Muscle of arm (tissue), 14 donors: Measurements from ENCODE around the gene MYH15. TPM values are rescaled to one million over a fixed set of nuclear protein-coding genes. Genes with fewer than 3 reads are reported as not detected.

Experiments
- DNase-seq: peaks from one replicate; pipeline ENCODE4 v3.0.0-alpha.2; 2013
- long read RNA-seq, 11 donors: transcript quantifications; one replicate each; lab custom pipeline, GENCODE V29; 2026
- polyA plus RNA-seq, 12 donors: library from polyadenylated mRNA; unstranded; fragments of 120-200 nt; gene quantifications; one replicate each; pipeline ENCODE4 v1.2.1, GENCODE V29; 2013; ENCODE audit not compliant: insufficient read length in 12 of 12

Gene MYH15
- polyA plus RNA-seq = under 1 TPM in 10 of 12 donors, not detected in 2; 0.30 to 0.73 (median 0.54) TPM
- long read RNA-seq, donor 1 = 0 reads
- long read RNA-seq, donor 2 = 0 reads
- long read RNA-seq, donor 3 = 0 reads
- long read RNA-seq, donor 4 = 0 reads
- long read RNA-seq, donor 5 = 0 reads
- long read RNA-seq, donor 6 = 0 reads
- long read RNA-seq, donor 7 = 0 reads
- long read RNA-seq, donor 8 = 0 reads
- long read RNA-seq, donor 9 = 0 reads
- long read RNA-seq, donor 10 = 0 reads
- long read RNA-seq, donor 11 = 0 reads

DNA sequence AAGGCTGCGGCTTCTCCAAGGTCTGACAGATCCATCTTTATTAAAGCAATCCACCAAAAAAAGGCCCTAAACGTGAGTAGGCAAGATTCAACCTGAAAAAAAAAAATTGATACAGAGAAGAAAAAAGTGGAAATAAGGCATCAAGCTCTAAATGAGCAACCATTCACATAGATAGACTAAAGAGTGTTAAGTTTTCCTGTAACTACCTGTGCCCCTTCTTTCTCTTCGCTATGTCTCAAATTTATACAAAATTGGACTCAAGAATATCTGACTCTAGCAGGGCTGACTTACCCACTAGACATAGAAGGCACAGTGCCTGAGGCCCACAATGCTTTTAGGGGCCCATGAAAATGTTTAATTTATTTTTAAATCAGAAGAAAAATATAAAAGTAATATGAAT is at the start of gene MYH15:
Gene MYH15, minus strand, starts transcription at position 101 of the 400 bp plus-strand sequence. Its CDS starts 66 bp downstream, at position 35.
- DNase-seq = no peak

- DNase-seq = no peak
Observed at GRCh38 chr3:108555966-108556581, 45.7 kb upstream of the MYH15 start.

GRCh38 chr3:108554913-108555571 is 44.6 kb upstream of the MYH15 start:
- DNase-seq = no peak

DNA sequence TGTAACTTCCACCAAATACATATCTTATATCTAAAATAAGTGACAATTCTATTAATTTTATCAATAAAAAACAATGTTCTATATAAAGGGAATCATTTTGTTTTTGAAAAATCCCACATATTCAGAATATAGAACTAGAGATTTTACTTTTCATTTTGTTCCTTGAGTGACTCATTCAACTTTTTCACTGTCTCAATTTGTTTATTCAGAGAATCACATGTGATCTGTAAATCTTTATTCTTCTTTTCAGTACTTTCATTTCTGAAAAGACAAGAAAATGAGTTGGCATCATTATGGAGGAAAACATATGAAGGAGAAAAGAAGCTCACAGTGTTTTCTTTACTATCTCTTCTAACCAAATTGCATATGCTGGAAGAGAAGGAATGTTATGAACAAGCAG is 43.8 kb upstream of the MYH15 start:
- DNase-seq = no peak

DNA sequence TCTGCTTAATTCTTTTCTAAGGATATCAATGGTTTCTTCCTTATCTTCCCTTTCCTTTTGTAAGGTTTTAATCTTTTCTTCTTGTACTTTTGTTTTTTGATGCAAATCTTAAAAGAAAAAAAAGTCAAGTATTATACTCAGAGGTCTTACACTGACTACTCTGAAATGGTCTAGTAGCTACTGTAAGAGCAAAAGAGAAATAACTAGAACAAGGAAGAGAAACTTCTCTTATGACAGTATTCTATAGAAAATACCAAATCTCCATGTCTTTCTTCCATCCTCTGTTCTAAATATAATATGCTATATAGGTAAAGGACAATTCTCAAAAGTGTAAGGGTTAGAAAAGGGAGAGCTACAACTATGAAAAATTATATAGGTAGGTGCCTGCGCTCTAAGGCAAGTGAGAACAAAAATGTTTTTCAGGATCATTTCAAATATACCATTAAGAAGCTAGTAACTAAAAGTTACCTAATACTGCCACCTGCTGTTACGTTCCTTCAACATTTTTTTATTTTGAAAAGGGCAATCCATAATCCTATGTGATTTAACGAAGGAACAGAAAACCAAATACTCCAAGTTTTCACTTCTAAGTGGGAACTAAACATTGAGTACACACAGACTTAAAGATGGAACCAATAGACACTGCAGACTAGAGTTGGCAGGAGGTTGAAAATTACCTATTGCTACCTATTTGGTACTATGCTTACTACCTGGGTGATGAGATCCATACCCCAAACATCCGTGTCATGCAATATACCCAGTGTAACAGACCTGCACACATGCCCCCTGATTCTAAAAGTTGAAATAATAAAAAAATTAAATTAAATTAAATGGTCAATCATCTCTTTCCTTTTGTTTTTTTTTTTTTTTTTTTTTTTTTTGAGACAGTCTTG is 42.1 kb upstream of the MYH15 start:
- DNase-seq = peak; percentile 49

- DNase-seq = no peak
Observed at GRCh38 chr3:108548886-108549285, 38.5 kb upstream of the MYH15 start.

DNA sequence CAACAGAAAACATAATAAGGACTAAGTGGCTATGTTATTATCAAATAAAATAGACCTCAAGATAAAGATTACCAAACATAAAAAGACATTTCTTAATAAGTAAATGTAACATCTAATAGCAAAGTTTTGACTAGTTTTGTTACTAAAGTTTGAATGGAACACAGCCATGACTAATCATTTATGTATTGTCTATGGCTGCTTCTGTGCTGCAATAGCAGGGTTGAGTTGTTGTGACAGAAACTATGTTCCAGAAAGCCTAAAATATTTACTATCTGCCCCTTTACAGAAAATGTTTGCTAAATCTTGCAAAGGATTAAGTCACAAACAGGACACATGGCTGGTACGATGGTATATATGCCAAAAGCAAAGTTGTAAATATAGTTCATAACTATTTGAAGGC is 37.9 kb upstream of the MYH15 start:
- no peak for DNase-seq

GRCh38 chr3:108546692-108547091 is 36.3 kb upstream of the MYH15 start:
- no peak for DNase-seq

- DNase-seq = no peak
Observed at GRCh38 chr3:108546247-108546646, 35.9 kb upstream of the MYH15 start.

- DNase-seq = no peak
Observed at GRCh38 chr3:108538083-108538482, 27.7 kb upstream of the MYH15 start.

DNA sequence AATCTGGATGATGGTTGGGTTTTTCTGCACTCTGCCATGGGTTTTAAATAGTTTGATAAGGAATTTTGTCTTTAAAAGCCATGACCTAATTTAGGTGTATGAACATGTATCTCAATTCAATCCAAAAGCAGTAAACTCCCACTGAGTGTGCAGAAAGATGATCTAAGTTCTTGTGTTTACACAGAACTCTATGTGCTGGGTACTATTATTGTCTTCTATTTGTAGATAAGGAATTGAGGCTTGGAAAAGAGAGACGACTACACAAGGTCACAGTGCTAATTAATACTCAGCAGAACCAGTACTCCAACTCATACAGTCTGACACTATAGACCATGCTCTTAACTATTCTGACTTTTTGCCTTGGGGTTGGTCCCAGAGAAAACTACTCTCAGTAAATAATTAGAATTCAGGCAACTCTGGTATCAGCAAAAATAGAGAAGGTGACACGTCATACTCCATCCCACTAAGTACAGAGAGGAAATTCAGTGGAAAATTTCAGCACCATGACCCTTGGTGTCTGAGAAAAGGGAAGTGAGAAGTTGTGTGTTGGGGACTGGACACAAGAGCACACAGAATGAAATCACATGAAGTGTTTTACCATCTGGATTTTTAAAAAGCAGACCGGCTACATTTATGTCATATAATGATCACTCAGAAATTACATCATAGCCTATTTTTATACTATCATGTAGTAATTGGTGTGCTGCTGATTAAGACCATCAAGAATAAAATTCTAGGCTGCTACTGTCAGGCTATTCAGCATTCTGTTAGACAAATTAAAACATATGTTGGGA is 18.3 kb upstream of the MYH15 start:
- DNase-seq = peak; percentile 25

GRCh38 chr3:108527817-108528216 is 17.4 kb upstream of the MYH15 start:
- DNase-seq = no peak

- no peak for DNase-seq
Observed at GRCh38 chr3:108527109-108527508, 16.7 kb upstream of the MYH15 start.

DNA sequence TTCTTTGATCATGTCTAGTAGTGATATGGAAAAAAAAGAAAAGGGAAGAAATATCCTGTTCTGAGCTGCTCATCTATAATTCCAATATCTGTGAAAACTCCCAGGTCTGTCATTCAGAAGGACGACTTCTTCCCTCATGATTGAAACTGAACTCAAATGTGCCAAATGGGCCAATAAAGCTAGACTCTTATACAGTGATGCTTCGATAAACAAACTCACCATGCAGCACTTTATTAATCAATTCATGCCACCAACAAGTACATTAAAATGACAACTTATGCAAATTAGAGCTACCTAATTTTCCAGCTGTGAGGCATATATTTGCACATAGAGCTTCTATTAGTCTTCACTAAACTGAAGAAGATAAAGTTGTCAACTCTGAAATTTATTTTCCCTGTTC is 15.6 kb upstream of the MYH15 start:
- DNase-seq = no peak

DNA sequence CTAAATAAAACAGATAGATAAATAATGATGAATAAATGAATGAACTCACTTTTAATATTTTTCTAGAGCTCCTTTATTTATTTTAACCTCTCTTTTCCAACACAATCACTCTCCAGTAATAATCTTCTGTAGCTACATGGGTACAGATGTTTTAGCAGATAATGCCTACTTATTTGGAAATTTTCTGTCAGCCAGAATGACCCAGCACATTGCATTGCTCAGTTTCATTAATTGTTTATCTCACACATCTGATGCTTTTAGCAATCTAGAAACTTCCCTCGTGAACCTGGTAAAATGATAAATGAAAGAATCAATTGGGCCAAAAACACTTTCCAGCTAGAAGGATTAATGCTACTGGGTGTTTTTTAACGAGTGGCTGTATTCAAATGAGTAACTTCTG is 14.9 kb upstream of the MYH15 start:
- DNase-seq = no peak

DNA sequence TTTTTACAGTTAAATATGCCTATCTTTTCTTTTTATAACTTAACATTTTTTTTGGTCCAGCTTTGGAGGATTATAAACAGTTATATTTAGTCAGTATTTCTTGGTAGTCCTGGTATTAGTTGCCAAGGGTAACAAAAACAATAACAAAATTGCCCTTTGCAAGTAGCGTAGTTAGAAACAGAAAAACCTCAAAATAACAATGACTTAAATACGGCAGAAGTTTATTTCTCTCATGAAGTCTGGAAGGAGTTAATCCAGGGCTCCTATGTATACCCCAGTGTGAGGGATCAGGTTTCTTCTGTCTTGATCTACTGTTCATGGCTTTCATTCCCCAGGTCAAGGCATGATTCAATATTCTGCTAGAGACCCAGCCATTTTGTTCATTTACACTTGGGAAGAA is 14.1 kb upstream of the MYH15 start:
- DNase-seq = peak; percentile 8

DNA sequence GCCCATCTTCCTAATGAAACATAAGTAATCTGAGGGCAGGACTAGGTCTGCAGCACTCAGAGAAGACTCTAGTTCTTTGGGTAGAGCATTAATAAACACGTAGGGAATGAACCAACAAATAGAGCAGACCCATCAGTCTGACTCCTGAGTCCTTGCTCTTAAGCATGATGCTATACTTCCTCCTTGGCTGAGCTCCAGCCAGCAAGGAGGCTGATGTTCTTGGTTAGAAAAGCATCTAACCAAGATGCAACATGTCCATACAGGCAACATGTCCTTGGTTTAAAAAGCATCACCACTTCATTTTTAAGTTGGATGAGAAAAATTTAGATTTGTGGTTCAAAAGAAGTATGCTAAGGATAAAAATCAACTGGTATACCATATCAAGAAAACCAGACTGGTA is 8.5 kb upstream of the MYH15 start:
- no peak for DNase-seq

DNA sequence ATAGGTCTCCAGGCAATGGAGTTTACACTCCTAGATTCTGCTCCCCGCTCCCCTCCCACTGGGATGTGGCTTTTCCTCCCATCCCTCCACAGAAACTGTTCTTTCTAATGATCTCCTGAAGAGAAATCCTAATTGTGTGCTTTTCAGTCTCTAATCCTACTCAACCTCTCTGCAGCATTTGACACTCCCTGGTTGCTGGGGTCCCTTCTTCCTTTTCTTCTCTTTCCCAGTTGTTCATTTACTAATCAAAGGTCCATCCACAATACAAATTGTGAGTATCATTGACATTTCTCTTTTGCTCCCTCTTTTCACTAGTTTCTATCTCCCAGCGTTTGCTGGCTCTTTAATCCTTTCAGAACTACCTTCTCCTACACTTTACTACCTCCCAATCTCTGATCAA is 6.5 kb upstream of the MYH15 start:
- no peak for DNase-seq

GRCh38 chr3:108513961-108514360 is 3.6 kb upstream of the MYH15 start:
- DNase-seq = no peak

DNA sequence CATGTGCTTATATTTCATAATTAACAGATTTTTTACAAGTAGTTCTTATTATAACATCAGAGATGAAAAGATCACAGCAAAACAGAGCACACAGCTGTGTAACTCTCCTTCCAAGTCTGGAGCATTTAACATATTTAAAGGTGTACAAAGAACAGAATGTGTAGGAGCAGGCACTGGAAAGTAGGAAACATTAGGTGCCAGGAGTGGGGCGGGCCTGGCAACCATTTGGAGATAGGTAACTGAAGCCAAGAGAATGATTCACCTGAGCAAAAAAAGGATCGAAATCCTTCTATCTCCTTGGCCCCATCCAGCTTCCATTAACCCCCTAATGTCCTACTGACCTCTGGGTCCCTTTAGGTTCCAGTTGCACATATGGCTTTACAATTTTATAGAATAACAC is 2.3 kb upstream of the MYH15 start:
- no peak for DNase-seq

GRCh38 chr3:108511490-108511889 is 1.1 kb upstream of the MYH15 start:
- no peak for DNase-seq
